Activated T-cell treated with anti-CD3 and anti-CD28 coated beads, Interleukin-2, amount 50 U/mL, for 4 hours (primary cell): ENCODE data around the gene LDB2. TPM values are rescaled to one million over a fixed set of nuclear protein-coding genes. Genes with fewer than 3 reads are reported as not detected.

Experiments
- ATAC-seq, 2 donors: fragments of 200-7000 bp; cut with Tn5 transposase; one replicate each; pipeline ENCODE4 v1.10.0; 2021
- DNase-seq: peaks from one replicate; pipeline ENCODE4 v3.0.0-alpha.2; 2020
- H3K27me3 Mint-ChIP-seq: one replicate; pipeline ENCODE4 v1.8.0; 2021; ENCODE audit warnings: low read depth, mixed read lengths
- H3K36me3 Mint-ChIP-seq: one replicate; pipeline ENCODE4 v1.8.0; 2022; ENCODE audit warnings: mixed read lengths; ENCODE audit not compliant: insufficient read depth
- H3K4me1 Mint-ChIP-seq: one replicate; pipeline ENCODE4 v1.8.0; 2021; ENCODE audit warnings: low read depth, mixed read lengths
- H3K4me3 Mint-ChIP-seq: one replicate; pipeline ENCODE4 v1.8.0; 2021; ENCODE audit warnings: mild to moderate bottlenecking, moderate library complexity, mixed read lengths
- H3K9me3 Mint-ChIP-seq: one replicate; pipeline ENCODE4 v1.8.0; 2021; ENCODE audit warnings: mixed read lengths
- total RNA-seq, 3 donors: library from RNA; stranded (reverse); gene quantifications; one replicate each; pipeline ENCODE4 v1.2.1, GENCODE V29; 2021

The LDB2 gene
- total RNA-seq, 3 donors from 2014 or later: 0.11 TPM; not detected in 2

GRCh38 chr4:16865897-16866283 is 32.6 kb downstream of the LDB2 start:
- Mint-ChIP-seq H3K9me3 (no peaks in the 10 kb centered on the region), H3K36me3 (no peaks in the 10 kb centered on the region), H3K27me3 (no peaks in the 10 kb centered on the region), H3K4me1 (no peaks in the 10 kb centered on the region), H3K4me3 (no peak overlapping the region)
- no peak for ATAC-seq
- no peak for DNase-seq

DNA sequence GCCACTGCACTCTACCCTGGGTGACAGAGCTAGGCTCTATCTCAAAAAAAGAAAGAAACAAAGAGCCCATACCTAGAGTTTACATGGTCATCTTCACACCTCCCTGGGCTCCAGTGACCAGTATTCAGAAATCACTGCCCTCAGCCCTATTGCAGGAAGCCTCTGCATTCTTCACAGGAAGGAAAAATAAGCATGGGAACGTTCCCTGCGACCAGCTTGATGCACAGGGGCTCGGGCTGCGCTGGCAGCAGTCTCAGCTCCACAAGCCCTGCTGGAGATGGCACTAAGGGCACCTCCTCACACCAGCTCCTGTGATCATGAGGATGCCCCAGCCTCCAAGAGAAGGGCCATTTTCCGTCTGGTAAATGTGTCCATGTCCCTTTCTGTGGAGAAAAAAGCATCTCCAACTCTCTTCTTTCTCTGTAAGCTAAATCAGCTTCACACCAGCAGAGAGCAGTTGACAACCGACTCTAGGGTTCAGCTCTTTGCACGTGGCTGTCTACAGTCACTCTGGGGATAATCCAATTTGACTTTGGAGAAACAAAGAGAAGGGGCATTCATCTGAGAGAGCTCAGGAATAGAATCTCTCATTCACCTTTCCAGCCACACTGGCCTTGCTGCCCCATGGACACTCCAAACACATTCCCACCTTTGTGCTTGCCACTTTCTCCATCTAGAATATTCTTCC is 33.1 kb downstream of the LDB2 start:
- Mint-ChIP-seq H3K9me3 (no peaks in the 10 kb centered on the region), H3K4me1 (no peaks in the 10 kb centered on the region), H3K27me3 (no peaks in the 10 kb centered on the region), H3K36me3 (no peaks in the 10 kb centered on the region), H3K4me3 (no peak overlapping the region)
- DNase-seq: no peak
- no peak for ATAC-seq

DNA sequence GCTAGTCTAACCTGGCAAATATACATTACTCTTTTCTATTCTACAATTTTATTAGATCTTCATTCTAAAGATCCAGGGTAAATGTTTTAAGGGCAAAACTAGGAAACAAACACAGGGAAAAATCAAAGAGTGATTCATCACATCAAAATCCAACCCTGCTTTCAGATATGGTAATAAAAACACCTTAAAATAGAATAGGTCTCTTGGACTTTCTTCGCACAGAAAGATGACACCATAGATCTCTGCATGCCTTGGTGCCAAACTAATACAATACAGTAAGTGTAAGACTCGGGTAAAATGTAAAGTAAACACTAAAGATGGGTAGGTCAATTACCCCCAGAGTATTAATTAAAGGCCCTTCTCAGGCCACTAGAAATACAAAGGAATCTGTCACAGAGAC is 34.2 kb downstream of the LDB2 start:
- H3K4me1 Mint-ChIP-seq: no peaks in the 10 kb centered on the region
- no peaks in the 10 kb centered on the region for H3K9me3 Mint-ChIP-seq
- no peak overlapping the region for H3K4me3 Mint-ChIP-seq
- H3K36me3 Mint-ChIP-seq: no peaks in the 10 kb centered on the region
- DNase-seq (no peak), ATAC-seq (no peak)
- H3K27me3 Mint-ChIP-seq: no peaks in the 10 kb centered on the region

GRCh38 chr4:16862697-16863096 is 35.7 kb downstream of the LDB2 start:
- H3K4me3 Mint-ChIP-seq: no peak overlapping the region
- no peaks in the 10 kb centered on the region for H3K27me3 Mint-ChIP-seq
- H3K4me1 Mint-ChIP-seq: no peaks in the 10 kb centered on the region
- no peak for ATAC-seq
- no peaks in the 10 kb centered on the region for H3K9me3 Mint-ChIP-seq
- H3K36me3 Mint-ChIP-seq: no peaks in the 10 kb centered on the region
- DNase-seq: no peak

DNA sequence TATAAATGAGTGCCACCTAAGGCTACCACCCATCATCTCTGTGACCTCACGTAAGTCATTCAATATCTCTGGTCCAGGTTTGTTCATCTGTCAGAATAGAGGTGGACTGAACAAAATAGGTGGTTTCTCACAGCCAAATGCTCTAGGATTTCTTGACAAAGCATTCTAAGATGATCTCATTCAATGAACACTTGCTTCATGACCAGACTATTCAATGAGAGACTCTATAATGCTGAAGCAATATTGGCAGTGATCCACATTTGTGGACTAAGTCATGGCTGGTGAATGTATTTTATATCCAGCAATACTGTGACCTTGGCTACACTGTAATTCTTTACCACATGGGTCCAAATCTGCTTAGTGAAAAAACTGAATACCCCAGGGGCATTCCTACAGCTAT is 37.9 kb downstream of the LDB2 start:
- H3K9me3 Mint-ChIP-seq: no peaks in the 10 kb centered on the region
- H3K4me3 Mint-ChIP-seq: no peak overlapping the region
- H3K27me3 Mint-ChIP-seq: no peaks in the 10 kb centered on the region
- H3K4me1 Mint-ChIP-seq: no peaks in the 10 kb centered on the region
- DNase-seq: no peak
- ATAC-seq: no peak
- H3K36me3 Mint-ChIP-seq: no peaks in the 10 kb centered on the region

GRCh38 chr4:16859031-16859430 is 39.4 kb downstream of the LDB2 start:
- no peak for ATAC-seq
- no peak overlapping the region for H3K4me3 Mint-ChIP-seq

DNA sequence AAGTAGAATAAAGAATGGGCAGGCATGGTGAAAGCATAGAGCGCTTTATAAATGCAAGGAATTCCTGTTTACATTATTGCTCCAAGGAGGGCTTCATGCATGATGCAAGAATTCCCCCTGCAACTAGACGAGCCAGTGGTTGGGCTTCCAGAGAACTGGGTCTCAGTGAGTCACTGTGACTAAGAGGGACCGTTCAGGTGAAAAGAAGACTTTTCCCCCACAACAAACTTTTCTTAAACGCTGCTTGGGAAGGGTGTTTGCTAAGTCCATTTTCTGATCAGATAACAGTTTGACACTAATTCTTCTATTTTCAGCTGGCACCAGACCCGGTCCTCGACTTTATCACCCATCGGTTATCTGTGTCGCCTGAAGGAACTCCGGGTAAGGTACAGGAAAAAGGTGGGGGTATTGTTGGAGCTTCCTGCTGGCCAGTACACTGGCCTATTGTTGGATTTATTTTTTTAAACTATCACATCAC is 40.1 kb downstream of the LDB2 start:
- H3K9me3 Mint-ChIP-seq: no peaks in the 10 kb centered on the region
- no peaks in the 10 kb centered on the region for H3K4me1 Mint-ChIP-seq
- H3K36me3 Mint-ChIP-seq: no peaks in the 10 kb centered on the region
- H3K27me3 Mint-ChIP-seq: no peaks in the 10 kb centered on the region
- ATAC-seq (no peak), DNase-seq (no peak)
- no peak overlapping the region for H3K4me3 Mint-ChIP-seq

More at GRCh38 chr4:16859031-16859430, 39.4 kb downstream of the LDB2 start:
- no peaks in the 10 kb centered on the region for H3K4me1 Mint-ChIP-seq
- H3K9me3 Mint-ChIP-seq: no peaks in the 10 kb centered on the region
- no peak for DNase-seq
- no peaks in the 10 kb centered on the region for H3K36me3 Mint-ChIP-seq
- H3K27me3 Mint-ChIP-seq: no peaks in the 10 kb centered on the region

DNA sequence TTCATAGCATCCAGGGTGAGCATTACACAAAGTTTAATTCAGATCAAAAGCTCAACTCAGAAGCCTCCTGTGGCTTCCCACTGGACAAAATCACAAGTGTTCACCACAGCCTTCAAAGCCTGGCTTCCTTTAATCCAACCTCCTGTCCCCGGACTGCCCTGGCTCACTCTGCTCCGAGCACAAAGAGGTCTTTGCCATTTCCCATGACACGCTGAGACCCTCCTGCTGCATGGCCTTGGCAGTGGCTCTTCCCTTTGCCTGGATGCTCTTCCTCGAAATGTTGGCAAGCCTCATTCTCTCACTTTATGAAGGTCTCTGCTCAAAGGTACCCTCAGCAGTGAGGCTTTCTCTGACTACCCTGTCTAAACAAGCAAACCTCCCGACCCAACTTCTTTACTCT is 41.0 kb downstream of the LDB2 start:
- Mint-ChIP-seq H3K9me3 (no peaks in the 10 kb centered on the region), H3K4me3 (no peak overlapping the region), H3K27me3 (no peaks in the 10 kb centered on the region), H3K4me1 (no peaks in the 10 kb centered on the region), H3K36me3 (no peaks in the 10 kb centered on the region)
- ATAC-seq: no peak
- no peak for DNase-seq

GRCh38 chr4:16853640-16854039 is 44.8 kb downstream of the LDB2 start:
- no peak overlapping the region for H3K4me3 Mint-ChIP-seq
- DNase-seq (no peak), ATAC-seq (no peak)
- no peaks in the 10 kb centered on the region for H3K9me3 Mint-ChIP-seq
- H3K36me3 Mint-ChIP-seq: no peaks in the 10 kb centered on the region
- peaks cover 2% of the 10 kb centered on the region for H3K27me3 Mint-ChIP-seq
- H3K4me1 Mint-ChIP-seq: no peaks in the 10 kb centered on the region

DNA sequence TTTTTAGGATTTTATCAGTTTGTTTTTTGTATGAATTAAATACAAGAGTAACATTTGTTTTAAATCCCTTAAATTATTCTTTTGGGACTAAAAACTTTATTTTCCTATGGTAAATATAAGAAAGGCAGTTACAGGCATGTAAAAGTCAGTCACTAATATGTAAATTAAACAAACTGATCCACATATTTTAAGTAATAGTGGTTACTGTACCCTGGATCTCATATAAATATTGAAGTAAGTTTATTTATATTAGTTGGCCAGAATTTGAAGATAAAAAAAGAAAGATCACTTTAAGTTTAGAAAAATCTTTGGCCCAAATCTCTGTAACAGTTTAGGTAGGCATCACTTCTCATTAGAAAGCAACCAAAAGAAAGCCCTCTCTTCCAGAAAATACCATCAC is 45.8 kb downstream of the LDB2 start:
- Mint-ChIP-seq H3K9me3 (no peaks in the 10 kb centered on the region), H3K4me1 (no peaks in the 10 kb centered on the region), H3K36me3 (no peaks in the 10 kb centered on the region), H3K4me3 (no peak overlapping the region), H3K27me3 (peaks cover 3% of the 10 kb centered on the region)
- DNase-seq (no peak), ATAC-seq (no peak)

GRCh38 chr4:16852228-16852627 is 46.2 kb downstream of the LDB2 start:
- DNase-seq (no peak), ATAC-seq (no peak)
- Mint-ChIP-seq H3K4me3 (no peak overlapping the region), H3K27me3 (peaks cover 3% of the 10 kb centered on the region), H3K9me3 (no peaks in the 10 kb centered on the region), H3K4me1 (no peaks in the 10 kb centered on the region), H3K36me3 (no peaks in the 10 kb centered on the region)

- H3K27me3 Mint-ChIP-seq: peaks cover 3% of the 10 kb centered on the region
- ATAC-seq (no peak), DNase-seq (no peak)
- no peaks in the 10 kb centered on the region for H3K36me3 Mint-ChIP-seq
- no peaks in the 10 kb centered on the region for H3K4me1 Mint-ChIP-seq
- no peaks in the 10 kb centered on the region for H3K9me3 Mint-ChIP-seq
- no peak overlapping the region for H3K4me3 Mint-ChIP-seq
These were observed 51.8 kb downstream of the LDB2 start for GRCh38 chr4:16846540-16847117.

DNA sequence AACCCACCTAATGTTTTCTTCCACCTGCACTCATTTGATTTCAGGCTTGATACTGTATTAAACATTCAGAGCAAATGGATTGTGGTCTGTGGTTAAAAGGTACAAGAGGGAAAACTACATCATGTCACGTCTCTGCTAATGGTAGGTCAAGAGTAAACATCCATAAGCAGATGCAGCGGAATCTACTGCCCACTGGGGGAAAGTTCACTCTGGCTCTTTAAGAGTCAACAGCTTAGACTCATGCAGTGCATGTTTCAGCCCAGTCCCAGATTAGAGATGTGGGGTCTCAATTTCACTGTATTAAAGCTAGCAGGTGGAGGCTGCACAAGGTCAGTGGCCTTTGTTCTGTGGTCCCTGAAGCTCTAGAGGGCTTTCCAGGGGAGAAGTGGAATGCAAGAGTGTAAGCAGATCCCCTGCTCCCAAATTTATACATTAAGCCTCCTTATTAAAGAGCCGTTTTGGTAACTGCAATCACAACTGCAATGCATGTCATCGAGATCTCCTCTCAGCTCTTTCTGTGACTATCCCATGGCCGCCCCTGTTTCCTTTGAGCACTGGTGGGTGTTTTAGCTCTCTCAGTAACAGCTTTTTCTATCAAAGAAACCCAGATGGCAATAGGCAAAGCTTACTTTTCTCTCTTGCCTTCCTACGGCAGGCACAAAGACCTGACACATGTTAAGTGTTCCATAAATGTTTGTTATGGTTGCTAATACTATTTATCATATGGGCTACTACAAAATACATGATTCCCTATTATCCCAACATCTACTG is 53.4 kb downstream of the LDB2 start:
- H3K36me3 Mint-ChIP-seq: no peaks in the 10 kb centered on the region
- ATAC-seq: no peak

GRCh38 chr4:16843831-16844508 is 54.5 kb downstream of the LDB2 start:
- ATAC-seq: no peak
- Mint-ChIP-seq H3K4me1 (no peaks in the 10 kb centered on the region), H3K9me3 (no peaks in the 10 kb centered on the region), H3K27me3 (peaks cover 3% of the 10 kb centered on the region), H3K36me3 (no peaks in the 10 kb centered on the region), H3K4me3 (no peak overlapping the region)
- DNase-seq: no peak

More for the DNA sequence above, 53.4 kb downstream of the LDB2 start:
- no peak for DNase-seq
- H3K4me3 Mint-ChIP-seq: no peak overlapping the region
- H3K27me3 Mint-ChIP-seq: peaks cover 3% of the 10 kb centered on the region
- no peaks in the 10 kb centered on the region for H3K4me1 Mint-ChIP-seq
- no peaks in the 10 kb centered on the region for H3K9me3 Mint-ChIP-seq
